GM23338 (cell line): Measurements from ENCODE around the gene ABCC1. TPM values are rescaled to one million over a fixed set of nuclear protein-coding genes. Genes with fewer than 3 reads are reported as not detected.
"Not testable (repeated sequence)": the region's sequence is repeated elsewhere in the genome, so short reads cannot be mapped to it uniquely, and the experiment has no call there.

ENCODE experiments used
- ATAC-seq: fragments of 200-7000 bp; cut with Tn5 transposase; 3 replicates; pipeline ENCODE4 v1.9.1; 2020
- DNase-seq: peaks from one replicate; pipeline ENCODE4 v3.0.0-alpha.2; 2015; ENCODE audit warnings: low spot score
- H2AFZ ChIP-seq: fragments of 200-600 bp; sonication (generic); 2 replicates; pipeline ENCODE4 v1.8.0; 2016; ENCODE audit warnings: antibody characterized with exemption, mild to moderate bottlenecking, moderate library complexity
- H3F3A ChIP-seq: fragments of 200-600 bp; sonication (generic); replicated peaks from 2 replicates; pipeline ENCODE4 v1.8.0; 2017; ENCODE audit warnings: antibody characterized with exemption, mixed run types, low read depth
- H3K27ac ChIP-seq: fragments of 200-600 bp; sonication (generic); 2 replicates; pipeline ENCODE4 v1.6.1; 2016; ENCODE audit warnings: low read depth
- H3K27me3 ChIP-seq: fragments of 200-600 bp; sonication (generic); 2 replicates; pipeline ENCODE4 v1.8.0; 2016; ENCODE audit warnings: mild to moderate bottlenecking, mixed run types, moderate library complexity; ENCODE audit not compliant: insufficient read depth
- H3K36me3 ChIP-seq: fragments of 200-600 bp; sonication (generic); 2 replicates; pipeline ENCODE4 v1.8.0; 2016; ENCODE audit warnings: mild to moderate bottlenecking; ENCODE audit not compliant: insufficient read depth
- H3K4me1 ChIP-seq: fragments of 200-600 bp; sonication (generic); 2 replicates; pipeline ENCODE4 v1.8.0; 2016; ENCODE audit warnings: mild to moderate bottlenecking, moderate library complexity; ENCODE audit not compliant: insufficient read depth
- H3K4me2 ChIP-seq: fragments of 200-600 bp; sonication (generic); 2 replicates; pipeline ENCODE4 v1.7.1; 2017; ENCODE audit warnings: mixed run types
- H3K4me3 ChIP-seq: fragments of 200-600 bp; sonication (generic); 2 replicates; pipeline ENCODE4 v1.6.1; 2016; ENCODE audit warnings: mixed run types
- H3K79me2 ChIP-seq: fragments of 200-600 bp; sonication (generic); replicated peaks from 2 replicates; pipeline ENCODE4 v1.8.0; 2017; ENCODE audit warnings: mild to moderate bottlenecking; ENCODE audit not compliant: insufficient read depth
- H3K9me2 ChIP-seq: fragments of 200-600 bp; sonication (generic); 2 replicates; pipeline ENCODE4 v1.8.0; 2017; ENCODE audit not compliant: insufficient read depth
- H4K20me1 ChIP-seq: fragments of 200-600 bp; sonication (generic); replicated peaks from 2 replicates; pipeline ENCODE4 v1.8.0; 2017; ENCODE audit warnings: mild to moderate bottlenecking; ENCODE audit not compliant: insufficient read depth
- H3K27ac Mint-ChIP-seq: 2 replicates; pipeline ENCODE4 v1.8.0; 2020; ENCODE audit warnings: inconsistent platforms, mild to moderate bottlenecking, moderate library complexity, mixed read lengths
- H3K27me3 Mint-ChIP-seq: 3 replicates; pipeline ENCODE4 v1.8.0; 2022; ENCODE audit warnings: low read depth, mild to moderate bottlenecking, moderate library complexity, mixed read lengths, inconsistent platforms; ENCODE audit not compliant: insufficient read depth, poor library complexity
- H3K36me3 Mint-ChIP-seq: 3 replicates; pipeline ENCODE4 v1.8.0; 2021; ENCODE audit warnings: low read depth, mild to moderate bottlenecking, inconsistent platforms, moderate library complexity, mixed read lengths
- H3K4me1 Mint-ChIP-seq: 3 replicates; pipeline ENCODE4 v1.8.0; 2020; ENCODE audit warnings: mild to moderate bottlenecking, inconsistent platforms, mixed read lengths
- H3K4me3 Mint-ChIP-seq: 3 replicates; pipeline ENCODE4 v1.8.0; 2021; ENCODE audit warnings: moderate library complexity, mild to moderate bottlenecking, inconsistent platforms, mixed read lengths
- H3K9me3 Mint-ChIP-seq: 3 replicates; pipeline ENCODE4 v1.8.0; 2020; ENCODE audit warnings: moderate library complexity, mild to moderate bottlenecking, inconsistent platforms, mixed read lengths
- ZNF114 ChIP-seq: fragments of 250-450 bp; sonication (Bioruptor Pico); IDR thresholded peaks from 2 replicates; pipeline ENCODE4 v1.5.0; 2020; ENCODE audit warnings: mild to moderate bottlenecking, moderate library complexity
- ZNF462 ChIP-seq: fragments of 250-450 bp; sonication (Bioruptor Pico); IDR thresholded peaks from 2 replicates; pipeline ENCODE4 v1.5.0; 2020; ENCODE audit warnings: mild to moderate bottlenecking, moderate library complexity
- polyA plus RNA-seq: library from polyadenylated mRNA; unstranded; fragments of >200 nt; fragmentation: Nextera tagmentation; extraction: Ambion mirVana; gene quantifications from 2 replicates; pipeline ENCODE4 v1.2.1, GENCODE V29; 2016
- total RNA-seq: library from RNA; depleted of rRNA; stranded (reverse); fragments of >200 nt; shearing (Covaris generic); gene quantifications from 2 replicates; pipeline ENCODE4 v1.2.3, GENCODE V29; 2014
- TF ChIP-seq, protein P1 (sequence below): IDR thresholded peaks from 2 replicates; pipeline ENCODE4 v1.6.1; 2016; ENCODE audit warnings: antibody characterized with exemption

The ABCC1 gene
- total and polyA plus RNA-seq, 2 experiments from 2014 or later, result 11.0 to 46.6 TPM

DNA sequence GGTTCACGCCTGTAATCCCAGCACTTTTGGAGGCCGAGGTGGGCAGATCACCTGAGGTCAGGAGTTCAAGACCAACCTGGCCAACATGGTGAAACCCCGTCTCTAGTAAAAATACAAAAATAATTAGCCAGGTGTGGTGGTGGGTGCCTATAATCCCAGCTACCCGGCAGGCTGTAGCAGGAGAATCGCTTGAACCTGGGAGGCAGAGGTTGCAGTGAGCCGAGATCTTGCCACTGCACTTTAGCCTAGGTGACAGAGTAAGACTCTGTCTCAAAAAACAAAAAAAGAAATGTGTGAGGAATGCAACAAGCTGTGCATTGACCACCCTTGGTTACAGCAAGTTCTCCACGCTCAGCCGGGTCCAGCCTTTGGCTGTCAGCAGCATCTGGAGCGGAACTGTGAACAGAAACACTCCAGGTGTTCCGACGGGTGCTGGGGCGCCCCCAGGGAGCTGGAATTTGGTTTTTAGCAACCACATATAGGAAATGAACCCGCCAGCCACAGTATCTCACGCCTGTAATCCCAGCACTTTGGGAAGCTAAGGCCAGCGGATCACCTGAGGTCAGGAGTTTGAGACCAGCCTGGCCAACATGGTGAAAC is 198.7 kb downstream of the ABCC1 start:
- H3K9me3 Mint-ChIP-seq, H3K4me1 ChIP-seq, H4K20me1 ChIP-seq, H3K27me3 ChIP-seq, H3K79me2 ChIP-seq, H3K4me2 ChIP-seq, H3K36me3 Mint-ChIP-seq, H3K36me3 ChIP-seq, H3K27ac Mint-ChIP-seq, H3F3A ChIP-seq, DNase-seq, H2AFZ ChIP-seq, H3K4me1 Mint-ChIP-seq, H3K9me2 ChIP-seq, H3K4me3 Mint-ChIP-seq, H3K4me3 ChIP-seq, ATAC-seq: not testable (repeated sequence)
- peaks cover 22% of the 10 kb centered on the region for H3K27me3 Mint-ChIP-seq
- H3K27ac ChIP-seq, result 0 out of 2 replicates have a peak overlapping the region, but pooled peaks have one; percentile 39

DNA sequence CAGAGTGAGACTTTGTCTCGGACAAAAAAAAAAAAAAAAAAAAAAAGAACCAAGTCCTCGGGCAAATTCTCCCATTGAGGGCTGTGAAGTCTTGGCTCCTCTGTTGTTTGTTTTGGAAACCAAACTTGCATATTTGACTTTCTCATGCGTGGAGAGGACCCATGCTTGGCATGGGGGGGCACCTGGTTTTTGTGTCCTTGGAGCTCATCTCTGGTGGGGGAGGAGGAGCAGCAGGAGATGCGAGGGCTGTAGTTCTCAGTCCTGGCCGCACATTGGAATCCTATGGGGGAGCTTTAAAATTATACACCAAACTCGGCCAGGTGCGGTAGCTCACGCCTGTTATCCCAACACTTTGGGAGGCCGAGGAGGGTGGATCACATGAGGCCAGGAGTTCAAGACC is 199.3 kb downstream of the ABCC1 start:
- H3K27me3 Mint-ChIP-seq, result peaks cover 20% of the 10 kb centered on the region
- no peak for TF ChIP-seq ZNF462 (CRISPR knock-in tag)
- no peak for TF ChIP-seq ZNF114 (CRISPR knock-in tag)
- TF ChIP-seq, protein P1, sequence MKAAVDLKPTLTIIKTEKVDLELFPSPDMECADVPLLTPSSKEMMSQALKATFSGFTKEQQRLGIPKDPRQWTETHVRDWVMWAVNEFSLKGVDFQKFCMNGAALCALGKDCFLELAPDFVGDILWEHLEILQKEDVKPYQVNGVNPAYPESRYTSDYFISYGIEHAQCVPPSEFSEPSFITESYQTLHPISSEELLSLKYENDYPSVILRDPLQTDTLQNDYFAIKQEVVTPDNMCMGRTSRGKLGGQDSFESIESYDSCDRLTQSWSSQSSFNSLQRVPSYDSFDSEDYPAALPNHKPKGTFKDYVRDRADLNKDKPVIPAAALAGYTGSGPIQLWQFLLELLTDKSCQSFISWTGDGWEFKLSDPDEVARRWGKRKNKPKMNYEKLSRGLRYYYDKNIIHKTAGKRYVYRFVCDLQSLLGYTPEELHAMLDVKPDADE, result no peak
- H3K27me3 ChIP-seq, result no peaks in the 10 kb centered on the region
- no peak overlapping the region for H3K4me3 Mint-ChIP-seq
- H3K9me3 Mint-ChIP-seq, result no peaks in the 10 kb centered on the region
- ATAC-seq (no peak), DNase-seq (no peak)
- 0 out of 2 replicates have a peak, but pooled peaks cover 3% of the 10 kb centered on the region for H4K20me1 ChIP-seq
- no peaks in the 10 kb centered on the region for H3K9me2 ChIP-seq
- peaks cover 3% of the 10 kb centered on the region for H3K4me1 Mint-ChIP-seq
- no peak overlapping the region for H2AFZ ChIP-seq
- H3K79me2 ChIP-seq, result no peaks in the 10 kb centered on the region
- no peak overlapping the region for H3K4me3 ChIP-seq
- H3K27ac ChIP-seq, result no peak overlapping the region
- H3K27ac Mint-ChIP-seq, result peak overlapping the region; percentile 86; the same call in 1 of the 2 replicates
- peaks cover 3% of the 10 kb centered on the region; the same call in 1 of the 2 replicates for H3K4me1 ChIP-seq
- H3F3A ChIP-seq, result no peaks in the 10 kb centered on the region
- H3K36me3 Mint-ChIP-seq, result peaks cover 6% of the 10 kb centered on the region
- no peaks in the 10 kb centered on the region for H3K36me3 ChIP-seq
- no peak overlapping the region for H3K4me2 ChIP-seq
